HK-2 (cell line): ENCODE measurements around the gene SLC12A3.

Source experiments
- DNase-seq: peaks from one replicate; pipeline ENCODE4 v3.0.0-alpha.2; 2018; ENCODE audit not compliant: unreplicated experiment

SLC12A3 gene

DNA sequence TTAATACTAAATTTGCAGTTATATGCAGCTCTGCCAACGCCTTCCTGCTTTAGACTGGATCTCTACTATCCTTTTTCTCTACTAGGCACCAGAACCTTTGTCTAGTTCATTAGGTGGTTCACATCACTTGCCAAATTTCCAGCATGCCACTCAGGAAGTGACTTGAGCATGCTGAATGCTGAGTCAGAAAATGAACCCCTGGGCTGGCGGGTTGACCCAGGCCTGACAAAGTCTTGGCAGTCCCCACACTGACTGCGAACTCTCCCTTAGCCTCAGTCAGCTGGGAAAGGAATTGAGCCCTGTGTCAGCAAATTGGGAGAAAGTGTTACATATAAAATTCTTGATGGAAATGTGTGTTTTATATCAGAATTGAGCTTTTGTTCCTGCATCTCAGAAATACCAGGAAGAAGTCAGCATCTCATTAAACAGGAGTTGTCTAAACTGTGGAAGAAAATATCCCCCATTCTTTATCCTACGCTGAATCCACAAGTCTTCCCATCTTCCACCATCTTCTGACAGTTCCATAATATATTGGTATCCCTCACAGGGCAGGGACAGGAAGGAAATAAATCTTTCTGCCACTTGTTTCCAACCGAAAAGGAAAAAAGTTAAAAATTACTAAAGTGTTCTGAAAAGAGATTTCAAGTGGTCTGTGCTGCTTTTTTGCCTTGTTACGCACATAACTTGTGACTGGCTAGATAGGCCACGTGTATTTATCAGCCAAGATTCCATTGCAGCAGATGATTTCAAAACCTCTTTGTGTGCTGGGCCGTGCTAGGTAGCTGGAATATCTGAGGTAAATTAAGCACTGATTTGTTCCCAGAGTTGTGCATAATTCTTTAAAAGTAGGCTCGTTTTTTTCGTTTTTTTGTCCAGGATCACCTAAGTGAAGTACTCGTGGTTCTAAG is 16.7 kb upstream of the SLC12A3 start:
- peak; percentile 66 for DNase-seq

DNA sequence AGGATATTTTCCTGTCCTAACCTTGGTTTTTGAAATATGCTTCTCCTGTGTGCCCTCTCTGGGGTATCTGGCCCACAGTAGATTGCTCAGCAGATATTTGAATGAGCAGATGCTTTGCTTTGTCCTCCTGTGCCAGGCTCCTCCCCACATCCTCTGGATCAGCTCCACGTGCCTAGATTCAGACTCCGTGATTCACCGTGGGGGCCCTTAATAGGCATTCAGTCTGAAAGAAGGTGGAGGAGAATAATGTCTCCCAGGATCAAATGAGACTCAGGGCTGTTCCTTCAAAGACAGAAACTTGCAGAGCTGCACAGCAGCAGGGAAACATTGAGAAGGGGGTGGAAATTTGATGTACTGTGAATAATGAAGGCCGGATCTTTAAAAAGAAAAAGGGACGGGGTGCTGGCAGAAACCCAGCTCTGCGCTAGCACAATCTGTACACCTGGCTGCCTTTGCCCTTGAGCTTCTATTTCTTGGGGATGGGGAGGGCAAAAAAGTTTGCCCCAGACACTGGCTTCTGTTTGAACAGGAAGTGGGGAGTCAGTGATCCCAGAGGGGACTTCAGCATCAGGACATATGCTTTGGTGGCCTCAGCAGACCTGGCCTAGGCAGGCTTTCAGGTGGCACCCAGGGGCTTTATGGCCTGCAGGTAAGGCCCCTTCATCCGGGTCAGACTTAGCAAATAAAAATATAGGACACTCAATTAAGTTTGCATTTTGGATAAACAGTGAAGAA is 15.9 kb upstream of the SLC12A3 start:
- DNase-seq = peak; percentile 80

GRCh38 chr16:56849690-56850680 is 15.0 kb upstream of the SLC12A3 start:
- peak; percentile 39 for DNase-seq

DNA sequence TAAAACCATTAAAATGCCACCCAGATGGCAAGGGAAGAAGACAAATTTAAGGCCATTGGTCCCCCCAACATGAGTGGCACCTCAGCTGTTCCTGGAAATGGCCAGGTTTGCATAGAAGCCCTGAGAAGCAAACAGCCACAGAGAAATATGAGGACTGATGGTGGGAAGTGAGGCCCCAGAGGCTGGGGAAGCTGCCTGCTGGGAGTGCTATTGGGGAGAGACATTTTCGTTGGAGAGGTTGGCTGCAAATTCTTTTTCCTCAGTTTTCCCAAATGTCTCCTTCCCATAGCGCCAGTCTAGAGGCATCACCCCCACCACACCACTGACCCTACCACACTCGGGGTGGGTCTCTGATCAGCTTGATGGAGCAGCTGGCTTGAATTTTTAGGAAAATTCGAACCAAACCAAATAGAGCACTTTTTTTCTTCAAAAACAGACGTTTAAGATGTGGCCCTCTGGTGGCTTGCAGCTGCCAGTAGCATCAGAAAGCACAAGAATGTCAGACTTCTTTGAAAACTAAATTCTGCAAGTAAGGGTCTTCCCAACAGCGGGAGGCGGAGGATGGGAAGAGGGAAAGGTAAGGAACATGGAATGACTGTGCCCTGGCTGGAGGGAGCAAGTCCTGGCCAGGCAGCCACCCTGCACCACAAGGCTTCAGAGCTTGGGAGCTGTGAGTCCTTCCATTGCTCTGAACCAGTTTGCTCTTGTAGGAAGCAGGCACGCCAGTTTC is 13.2 kb upstream of the SLC12A3 start:
- no peak for DNase-seq

DNA sequence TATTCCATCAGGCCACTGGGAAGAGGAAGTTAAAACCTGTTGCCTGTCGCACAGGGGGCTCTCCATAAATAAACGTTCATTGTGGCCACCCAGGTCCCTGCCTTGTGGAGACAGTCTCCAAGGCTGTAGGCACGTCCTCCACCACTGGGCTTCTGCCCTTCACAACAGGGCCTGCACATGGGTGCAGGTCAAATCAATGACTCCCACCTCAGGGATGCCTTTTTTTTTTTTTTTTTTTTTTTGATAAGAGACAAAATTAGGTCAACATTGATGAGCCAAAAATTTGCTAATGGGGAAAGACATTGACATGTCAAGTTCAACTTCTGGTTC is 12.6 kb upstream of the SLC12A3 start:
- no peak for DNase-seq

GRCh38 chr16:56852968-56853367 is 12.0 kb upstream of the SLC12A3 start:
- DNase-seq = no peak

- no peak for DNase-seq
Observed at GRCh38 chr16:56855201-56855600, 9.8 kb upstream of the SLC12A3 start.

GRCh38 chr16:56855946-56856345 is 9.1 kb upstream of the SLC12A3 start:
- no peak for DNase-seq

DNA sequence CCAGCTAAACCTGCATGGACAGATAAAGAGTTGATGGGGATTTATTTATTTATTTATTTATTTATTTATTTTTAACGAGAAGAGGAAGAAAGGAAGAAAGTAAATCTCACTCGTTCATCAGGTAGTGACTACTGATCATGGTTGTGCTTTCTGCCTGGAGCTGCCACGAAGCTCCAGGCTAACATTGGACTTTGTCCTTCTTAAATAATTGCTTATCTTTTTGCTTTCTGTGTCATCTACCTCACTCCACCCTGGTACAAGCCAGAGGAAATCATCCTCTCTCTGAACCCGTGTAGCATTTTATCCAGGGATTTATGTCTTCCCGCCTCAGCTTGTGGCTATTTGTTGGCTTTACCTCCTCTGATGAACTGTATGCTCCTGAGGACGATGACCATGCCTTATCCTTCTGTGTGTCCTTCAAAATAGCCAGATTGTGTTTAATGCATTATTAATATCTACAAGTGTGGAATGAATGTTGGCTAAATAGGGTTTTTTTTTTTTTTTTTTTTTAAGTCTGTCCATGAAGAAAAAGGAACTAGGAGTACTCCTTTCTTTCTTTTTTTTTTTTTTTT is 8.0 kb upstream of the SLC12A3 start:
- DNase-seq = no peak

DNA sequence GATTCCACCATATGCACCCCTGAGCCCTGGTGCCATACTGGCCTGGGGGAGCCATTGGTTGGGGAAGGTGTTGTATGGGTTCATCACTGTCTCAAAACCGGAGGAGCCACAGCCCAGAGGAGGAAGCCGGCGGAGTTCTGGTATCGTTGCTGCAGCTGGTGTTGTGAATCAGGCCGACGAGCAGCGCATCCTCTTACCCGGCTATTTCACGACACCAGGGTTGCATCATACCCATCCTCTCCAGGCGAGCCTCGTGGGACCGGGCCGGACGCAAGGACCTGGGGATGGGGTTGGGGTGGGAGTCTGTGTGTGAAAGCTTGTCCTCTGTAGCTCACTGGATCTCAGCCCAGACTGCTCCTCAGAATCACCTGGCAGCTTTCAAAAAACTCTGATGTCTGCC is 6.6 kb upstream of the SLC12A3 start:
- DNase-seq = no peak

DNA sequence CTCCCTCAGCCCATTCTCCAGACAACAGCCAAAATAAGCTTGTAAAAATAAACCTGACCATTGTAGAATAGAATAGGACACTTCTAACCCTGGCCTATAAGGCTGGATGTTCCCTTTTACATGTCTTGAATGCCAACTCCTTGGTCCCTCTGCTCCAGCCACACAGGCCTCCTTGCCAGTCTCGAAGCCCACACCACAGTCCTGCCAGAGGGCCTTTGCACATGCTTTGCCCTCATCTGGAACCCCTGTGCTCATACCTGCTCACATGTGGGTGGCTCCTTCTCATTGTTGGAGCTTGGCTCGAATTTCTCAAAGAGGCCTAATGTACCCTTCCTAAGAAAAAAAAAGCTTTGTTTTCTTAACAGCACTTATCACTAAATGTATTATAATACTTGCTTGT is 5.4 kb upstream of the SLC12A3 start:
- DNase-seq = no peak

DNA sequence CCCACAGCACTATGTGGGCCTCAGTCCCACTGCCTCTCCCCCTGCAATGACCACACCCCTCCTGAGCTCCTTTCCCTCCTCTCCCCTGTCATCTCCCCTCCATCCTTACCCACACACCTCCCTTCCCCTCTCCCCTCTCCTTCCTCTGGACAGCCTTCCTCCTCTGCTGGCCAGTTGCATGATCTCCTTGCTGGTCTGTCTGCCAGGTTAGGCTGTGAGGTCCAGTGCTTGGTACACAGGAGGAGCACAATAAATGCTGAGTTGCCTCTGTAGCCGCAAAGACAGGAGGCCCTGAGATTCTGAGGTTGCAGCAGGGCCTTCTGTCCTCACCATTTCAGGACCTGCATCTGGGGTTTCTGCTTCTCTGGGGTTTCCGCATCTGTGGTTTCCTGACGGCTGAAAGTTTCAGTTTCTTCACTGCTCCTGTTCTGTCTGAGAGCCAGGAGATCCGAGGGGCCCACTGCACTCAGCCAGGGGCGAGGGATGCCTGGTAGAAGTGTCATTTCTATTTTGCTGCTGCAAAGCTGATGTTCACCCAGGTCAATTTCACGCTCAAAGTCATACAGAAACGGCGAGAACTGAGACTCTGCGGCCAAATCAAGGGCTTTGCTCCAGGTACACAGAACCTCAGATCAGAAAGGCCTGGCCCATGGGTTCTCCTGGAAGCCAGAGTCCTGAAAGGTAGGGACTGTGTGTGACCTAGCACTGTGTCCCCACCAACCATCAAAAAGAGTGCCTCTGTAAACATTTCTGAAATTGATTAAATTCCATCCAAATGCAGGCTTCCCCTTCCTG is 4.6 kb upstream of the SLC12A3 start:
- no peak for DNase-seq

DNA sequence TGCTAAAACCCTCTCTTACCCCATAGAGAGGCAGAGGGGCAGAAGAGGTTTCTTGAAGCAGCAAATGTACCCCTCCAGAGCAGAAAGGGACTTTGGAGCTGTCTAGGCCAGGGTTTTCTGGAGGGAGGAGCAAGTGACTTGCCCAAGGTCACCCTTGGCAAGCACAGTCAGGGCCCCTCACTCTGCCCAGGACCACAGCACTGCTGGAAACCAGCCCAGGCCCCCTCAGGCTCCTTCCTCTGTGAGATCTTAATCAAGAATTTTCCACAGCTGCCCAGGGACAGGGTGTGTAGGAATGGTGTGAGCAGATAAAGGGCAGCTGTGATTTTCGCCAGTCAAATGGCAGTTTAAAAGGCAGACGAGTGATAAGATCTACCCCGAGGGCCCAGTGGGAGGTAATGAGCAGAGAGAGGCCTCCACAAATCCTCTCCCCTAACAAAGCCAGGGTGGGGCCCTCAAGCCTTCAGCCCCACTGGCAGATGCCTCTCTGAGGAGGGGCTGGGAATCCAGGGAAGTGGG is 3.9 kb upstream of the SLC12A3 start:
- DNase-seq = no peak

GRCh38 chr16:56861756-56862155 is 3.3 kb upstream of the SLC12A3 start:
- no peak for DNase-seq

DNA sequence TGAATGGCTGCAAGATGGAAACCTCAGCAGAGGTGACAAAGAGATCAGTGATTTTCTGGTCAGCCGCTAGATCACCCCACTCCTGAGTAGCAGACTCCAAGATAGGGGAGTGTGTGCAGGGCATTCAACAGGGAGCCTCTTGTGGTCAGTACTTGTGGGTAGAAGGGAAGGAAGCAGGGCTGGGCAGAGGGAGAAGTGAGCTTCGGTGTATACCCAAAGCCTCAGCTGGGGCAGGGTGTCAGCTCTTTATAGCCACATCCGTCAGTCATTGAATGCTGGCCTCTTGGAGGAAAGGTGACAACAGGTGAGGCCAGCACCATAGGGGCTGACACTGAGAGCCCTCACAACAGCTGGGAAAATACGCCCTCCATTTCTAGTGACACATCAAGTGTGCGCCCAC is 2.2 kb upstream of the SLC12A3 start:
- DNase-seq = no peak

DNA sequence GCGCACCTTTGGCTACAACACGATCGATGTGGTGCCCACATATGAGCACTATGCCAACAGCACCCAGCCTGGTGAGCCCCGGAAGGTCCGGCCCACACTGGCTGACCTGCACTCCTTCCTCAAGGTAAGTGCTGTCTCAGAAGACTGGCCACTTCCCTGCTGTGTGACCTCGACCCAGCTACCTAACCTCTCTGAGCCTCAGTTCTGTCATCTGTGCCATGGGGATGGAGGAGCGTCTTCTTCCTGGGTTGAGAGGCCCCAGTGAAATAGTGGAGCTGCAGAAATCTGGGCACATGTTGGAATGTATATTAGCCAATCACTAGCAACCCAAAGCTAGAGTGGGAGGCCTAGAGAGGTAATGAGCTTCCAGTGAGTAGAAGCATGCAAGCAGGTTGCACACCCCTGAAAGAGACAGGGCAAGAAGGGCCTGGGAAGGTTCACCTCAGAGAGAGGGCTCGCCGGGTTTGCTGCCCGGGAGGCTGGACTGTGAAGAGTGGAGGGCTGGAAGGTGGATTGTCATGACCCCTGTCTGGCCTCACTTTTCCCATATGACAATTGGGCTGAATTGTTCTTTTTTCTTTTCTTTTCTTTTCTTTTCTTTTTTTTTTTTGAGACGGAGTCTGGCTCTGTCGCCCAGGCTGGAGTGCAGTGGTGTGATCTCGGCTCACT is 521 bp downstream of the SLC12A3 start:
- DNase-seq = no peak

GRCh38 chr16:56866955-56867830 is 2.2 kb downstream of the SLC12A3 start:
- peak; percentile 20 for DNase-seq

DNA sequence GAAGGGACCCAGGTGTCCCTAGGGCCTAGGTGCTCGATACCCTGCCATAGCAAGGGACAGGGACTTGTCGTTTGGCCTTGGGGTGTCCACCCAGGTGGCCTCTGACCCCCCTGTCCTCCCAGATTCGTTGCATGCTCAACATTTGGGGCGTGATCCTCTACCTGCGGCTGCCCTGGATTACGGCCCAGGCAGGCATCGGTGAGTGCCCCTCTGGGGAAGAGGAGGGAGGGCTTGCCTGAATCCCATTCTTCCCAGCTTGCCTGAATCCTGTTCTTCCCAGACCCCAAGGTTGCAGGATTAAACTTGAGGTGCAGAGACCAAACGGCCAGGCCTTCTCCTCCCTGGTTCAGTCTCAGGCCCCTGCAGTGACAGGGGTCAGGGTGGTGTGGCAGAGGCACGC is 3.2 kb downstream of the SLC12A3 start:
- DNase-seq = no peak
